Endothelial cell (in vitro differentiated cells): ENCODE results near the gene KBTBD8. TPM values are rescaled to one million over a fixed set of nuclear protein-coding genes. Genes with fewer than 3 reads are reported as not detected.

Source experiments
- DNase-seq: peaks from one replicate; pipeline ENCODE4 v3.0.0; 2021; ENCODE audit warnings: low spot score
- H3K27ac Mint-ChIP-seq: one replicate; pipeline ENCODE4 v1.8.0; 2021; ENCODE audit warnings: mixed read lengths, inconsistent platforms; ENCODE audit not compliant: unreplicated experiment
- H3K27me3 Mint-ChIP-seq: one replicate; pipeline ENCODE4 v1.8.0; 2021; ENCODE audit warnings: mild to moderate bottlenecking, moderate library complexity, mixed read lengths, inconsistent platforms; ENCODE audit not compliant: unreplicated experiment
- H3K36me3 Mint-ChIP-seq: one replicate; pipeline ENCODE4 v1.8.0; 2021; ENCODE audit warnings: mild to moderate bottlenecking, low read depth, mixed read lengths, inconsistent platforms; ENCODE audit not compliant: unreplicated experiment
- H3K4me1 Mint-ChIP-seq: one replicate; pipeline ENCODE4 v1.8.0; 2021; ENCODE audit warnings: mild to moderate bottlenecking, mixed read lengths, inconsistent platforms; ENCODE audit not compliant: unreplicated experiment
- H3K4me3 Mint-ChIP-seq: one replicate; pipeline ENCODE4 v1.8.0; 2021; ENCODE audit warnings: mild to moderate bottlenecking, mixed read lengths, inconsistent platforms; ENCODE audit not compliant: unreplicated experiment
- H3K9me3 Mint-ChIP-seq: one replicate; pipeline ENCODE4 v1.8.0; 2021; ENCODE audit warnings: mixed read lengths, inconsistent platforms; ENCODE audit not compliant: unreplicated experiment
- total RNA-seq: library from RNA; stranded (reverse); fragmentation: NEBNext Ultra II Directional; extraction: Animal tissue kit (Norgen Biotek cat#: 25700); gene quantifications from one replicate; pipeline ENCODE4 v1.2.1, GENCODE V29; 2021; ENCODE audit not compliant: unreplicated experiment
- TF ChIP-seq, protein P1 (sequence below): fragments of 200-600 bp; sonication (generic); IDR thresholded peaks from one replicate; pipeline ENCODE4 v1.5.0; 2021; ENCODE audit warnings: antibody characterized with exemption; ENCODE audit not compliant: unreplicated experiment

The KBTBD8 gene
- total RNA-seq, 1 donor from 2014 or later: 6.3 TPM

DNA sequence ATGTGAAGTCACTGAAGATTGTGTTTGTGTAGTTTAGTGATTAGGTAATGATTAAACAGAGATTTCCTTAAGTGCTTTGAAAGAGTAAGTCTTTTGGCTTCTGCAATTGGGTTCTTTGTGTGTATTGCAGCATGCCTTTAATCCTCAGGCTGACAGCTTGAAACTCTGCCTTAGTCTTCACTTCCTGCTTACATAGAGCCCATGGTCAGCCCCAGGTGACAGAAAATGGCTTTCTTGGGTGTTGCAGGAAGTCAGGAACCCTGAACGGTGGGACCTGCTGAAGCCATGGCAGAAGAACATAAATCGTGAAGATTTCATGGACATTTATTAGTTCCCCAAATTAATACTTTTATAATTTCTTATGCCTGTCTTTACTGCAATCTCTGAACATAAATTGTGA, 61.3 kb downstream of the KBTBD8 start:
- Mint-ChIP-seq H3K27ac (no peak overlapping the region), H3K27me3 (no peaks in the 10 kb centered on the region), H3K4me3 (no peak overlapping the region), H3K36me3 (no peaks in the 10 kb centered on the region), H3K4me1 (no peaks in the 10 kb centered on the region), H3K9me3 (no peaks in the 10 kb centered on the region)
- TF ChIP-seq, protein P1, sequence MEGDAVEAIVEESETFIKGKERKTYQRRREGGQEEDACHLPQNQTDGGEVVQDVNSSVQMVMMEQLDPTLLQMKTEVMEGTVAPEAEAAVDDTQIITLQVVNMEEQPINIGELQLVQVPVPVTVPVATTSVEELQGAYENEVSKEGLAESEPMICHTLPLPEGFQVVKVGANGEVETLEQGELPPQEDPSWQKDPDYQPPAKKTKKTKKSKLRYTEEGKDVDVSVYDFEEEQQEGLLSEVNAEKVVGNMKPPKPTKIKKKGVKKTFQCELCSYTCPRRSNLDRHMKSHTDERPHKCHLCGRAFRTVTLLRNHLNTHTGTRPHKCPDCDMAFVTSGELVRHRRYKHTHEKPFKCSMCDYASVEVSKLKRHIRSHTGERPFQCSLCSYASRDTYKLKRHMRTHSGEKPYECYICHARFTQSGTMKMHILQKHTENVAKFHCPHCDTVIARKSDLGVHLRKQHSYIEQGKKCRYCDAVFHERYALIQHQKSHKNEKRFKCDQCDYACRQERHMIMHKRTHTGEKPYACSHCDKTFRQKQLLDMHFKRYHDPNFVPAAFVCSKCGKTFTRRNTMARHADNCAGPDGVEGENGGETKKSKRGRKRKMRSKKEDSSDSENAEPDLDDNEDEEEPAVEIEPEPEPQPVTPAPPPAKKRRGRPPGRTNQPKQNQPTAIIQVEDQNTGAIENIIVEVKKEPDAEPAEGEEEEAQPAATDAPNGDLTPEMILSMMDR: no peak
- DNase-seq: no peak
